ENCODE data around the gene HRC. TPM values are rescaled to one million over a fixed set of nuclear protein-coding genes. Genes with fewer than 3 reads are reported as not detected.

The HRC gene
- total and polyA plus RNA-seq, 2 of the 8 experiments (the other 6 are each of a cell fraction or from before 2014, with no cell fraction given), result 2.3 to 2.6 TPM

DNA sequence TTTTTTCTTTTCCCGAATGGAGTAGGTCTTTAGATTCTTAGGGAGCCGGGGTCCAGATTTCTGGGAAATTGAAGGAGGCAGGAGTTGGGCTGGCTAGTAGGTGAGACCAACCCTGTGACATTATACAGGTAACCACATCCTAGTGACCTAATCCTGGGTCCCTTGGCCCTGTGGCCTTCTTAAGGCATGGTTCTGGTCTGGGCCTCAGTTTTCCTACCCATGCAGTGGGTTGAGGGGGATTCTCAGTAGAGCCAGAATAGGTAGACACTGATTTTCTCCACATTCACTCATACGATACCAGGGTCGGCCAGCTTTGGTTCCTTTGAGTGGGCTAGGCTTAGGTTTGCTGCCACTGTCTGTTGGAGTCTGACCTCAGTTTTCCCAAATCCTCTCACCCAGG, 28.6 kb downstream of the HRC start:
- 86% methylated on average over 4 of the region's 4 CpGs; no CpG with 5 or more reads in 1 of the 2 experiments for WGBS, 2 experiments (ENCODE audit: extremely low coverage in 1 of 2, insufficient coverage in 1 of 2, insufficient read length in 1 of 2, insufficient replicate concordance in 2 of 2, low coverage in 1 of 2, low lambda C conversion rate in 2 of 2, missing lambda C conversion rate in 1 of 2)
- Histone ChIP-seq H3K79me2 (ENCODE audit: control insufficient read depth in 1 of 2, insufficient read depth in 2 of 2, low read length in 2 of 2) (no peaks in the 10 kb centered on the region), H3K27me3 (replicated peaks in 1 of 4; ENCODE audit: control insufficient read depth in 3 of 4, extremely low read depth in 1 of 4, insufficient read depth in 3 of 4, low read length in 3 of 4) (no peaks in the 10 kb centered on the region; a peak in 2 of 7 replicates), H3K4me2 (ENCODE audit: insufficient read depth in 1 of 2, low read depth in 2 of 2, low read length in 2 of 2) (no peak overlapping the region; a peak in 1 of 4 replicates), H3K9me3 (ENCODE audit: insufficient read depth in 2 of 2, low read depth in 1 of 2, low read length in 1 of 2) (no peaks in the 10 kb centered on the region), H3K18ac (ENCODE audit: extremely low read depth, low read length) (no peak overlapping the region), H3K4me1 (replicated peaks in 1 of 4; ENCODE audit: control insufficient read depth in 3 of 4, insufficient read depth in 4 of 4, low read length in 3 of 4) (peaks cover 0 to 13% (median 8%) of the 10 kb centered on the region in 4 experiments; a peak in 6 of 7 replicates), H3K27ac (ENCODE audit: low read depth, low read length) (no peak overlapping the region), H2AFZ (ENCODE audit: low read length) (no peak overlapping the region), H3K36me3 (ENCODE audit: control insufficient read depth in 2 of 4, insufficient read depth in 4 of 4, low read length in 3 of 4) (peaks cover 0 to 3% (median 0%) of the 10 kb centered on the region in 4 experiments; a peak in 1 of 8 replicates), H2BK15ac (ENCODE audit: low read length) (no peak overlapping the region), H3K14ac (ENCODE audit: insufficient read length) (no peak overlapping the region), H2BK5ac (ENCODE audit: low read depth, low read length) (no peak overlapping the region), H3K23ac (ENCODE audit: insufficient read length) (no peak overlapping the region), H4K91ac (replicated peaks; ENCODE audit: insufficient read length, low read length) (no peak overlapping the region), H2BK20ac (ENCODE audit: low read length) (no peak overlapping the region), H3K9ac (replicated peaks in 1 of 4; ENCODE audit: extremely low read depth in 1 of 4, low read depth in 3 of 4, low read length in 3 of 4) (no peak overlapping the region), H4K5ac (ENCODE audit: insufficient read length, low read depth, low read length) (no peak overlapping the region), H3K4ac (replicated peaks; ENCODE audit: insufficient read length, low read depth, low read length) (no peak overlapping the region), H3K56ac (replicated peaks; ENCODE audit: insufficient read length, low read depth, low read length) (no peak overlapping the region), H3K79me1 (ENCODE audit: low read depth, low read length) (no peaks in the 10 kb centered on the region), H2AK5ac (ENCODE audit: low read depth, low read length) (no peak overlapping the region), H2BK120ac (replicated peaks; ENCODE audit: low read depth, low read length) (no peak overlapping the region), H4K8ac (ENCODE audit: extremely low read depth, insufficient read depth, low read length) (no peak overlapping the region; the same call in 1 of the 2 replicates), H3K23me2 (ENCODE audit: low read depth, low read length) (peaks cover 9% of the 10 kb centered on the region), H3K4me3 (ENCODE audit: extremely low read depth in 1 of 4, insufficient read depth in 2 of 4, low read depth in 3 of 4, low read length in 4 of 4) (no peak overlapping the region), H4K20me1 (replicated peaks in 1 of 2; ENCODE audit: control insufficient read depth in 1 of 2, insufficient read depth in 2 of 2, low read length in 2 of 2) (peaks cover 0 to 2% of the 10 kb centered on the region in 2 experiments), H2BK12ac (ENCODE audit: low read depth, low read length) (no peak overlapping the region)
- FAIRE-seq (no peak), DNase-seq (ENCODE audit: low read depth in 1 of 2, low spot score in 2 of 2) (no peak)
- ChIA-PET CTCF (ENCODE audit: partially characterized antibody) (interaction anchor here (1.2 to 1.4 kb wide), 2 partner anchors 22 to 29 kb away, joined by 3 read pairs; partner anchors contain the start of gene HRC), POLR2A (ENCODE audit: partially characterized antibody) (interaction anchor here (0.8 to 3.6 kb wide), 4 partner anchors 12 to 84 kb away, joined by 3 to 13 read pairs (median 6); partner anchors contain the start of gene LIN7B)
- TF ChIP-seq EP300 (IDR thresholded peaks at IDR 0.05; ENCODE audit: borderline replicate concordance in 1 of 2, low read depth in 2 of 2, low read length in 2 of 2), result no peak
- no peak for TF ChIP-seq YY1 (IDR thresholded peaks at IDR 0.05; ENCODE audit: low read depth, low read length)
- no peak for TF ChIP-seq POLR2A (IDR thresholded peaks at IDR 0.05; ENCODE audit: control extremely low read depth in 1 of 2, low read depth in 2 of 2, low read length in 2 of 2)
- TF ChIP-seq SP4 (IDR thresholded peaks at IDR 0.05; ENCODE audit: low read length), result no peak
- TF ChIP-seq SAP30 (IDR thresholded peaks at IDR 0.05; ENCODE audit: insufficient read depth, insufficient replicate concordance, low read length), result no peak
- no peak for TF ChIP-seq CEBPB (IDR thresholded peaks at IDR 0.05; ENCODE audit: low read depth, low read length)
- no peak for TF ChIP-seq SIN3A (conservative IDR thresholded peaks at IDR 0.05 in 1 of 2, IDR thresholded peaks at IDR 0.05 in 1 of 2; ENCODE audit: low read depth in 1 of 2, low read length in 2 of 2)
- TF ChIP-seq, protein P1, sequence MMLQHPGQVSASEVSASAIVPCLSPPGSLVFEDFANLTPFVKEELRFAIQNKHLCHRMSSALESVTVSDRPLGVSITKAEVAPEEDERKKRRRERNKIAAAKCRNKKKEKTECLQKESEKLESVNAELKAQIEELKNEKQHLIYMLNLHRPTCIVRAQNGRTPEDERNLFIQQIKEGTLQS (IDR thresholded peaks at IDR 0.05; ENCODE audit: insufficient read depth, low read depth, low read length), result no peak
- no peak for TF ChIP-seq SP1 (IDR thresholded peaks at IDR 0.05; ENCODE audit: low read depth, low read length)
- no peak for TF ChIP-seq BRCA1 (IDR thresholded peaks at IDR 0.05; ENCODE audit: low read depth, low read length)
- TF ChIP-seq KDM4A (IDR thresholded peaks at IDR 0.05; ENCODE audit: low read depth, low read length, severe bottlenecking), result no peak
- no peak for TF ChIP-seq CBX8 (IDR thresholded peaks at IDR 0.05; ENCODE audit: borderline replicate concordance, low read depth, low read length)

Data from H1 (cell line).